HEK293T (cell line): Measurements from ENCODE around the gene FNBP1L.

Experiments
- CTCF ChIA-PET: fragments of 350-600 bp; formaldehyde crosslinking; extraction: SDS; loops from one replicate; lab custom pipeline; 2021; ENCODE audit warnings: antibody characterized with exemption, inconsistent platforms; lab: Yijun Ruan, JAX
- POLR2A ChIA-PET: fragments of 350-600 bp; formaldehyde crosslinking; extraction: SDS; loops from one replicate; lab custom pipeline; 2020; ENCODE audit warnings: antibody characterized with exemption, inconsistent platforms; lab: Yijun Ruan, JAX
- DNase-seq: peaks from one replicate; pipeline ENCODE4 v3.0.0; 2012; ENCODE audit warnings: mixed read lengths; ENCODE audit errors: extremely low spot score
- ARNT ChIP-seq: fragments of 450-650 bp; IDR thresholded peaks from 2 replicates; pipeline ENCODE4 v1.6.1; 2017; ENCODE audit warnings: mild to moderate bottlenecking
- BHLHE40 ChIP-seq: fragments of 450-650 bp; IDR thresholded peaks from 2 replicates; pipeline ENCODE4 v1.6.1; 2016; ENCODE audit warnings: mild to moderate bottlenecking, moderate library complexity, borderline replicate concordance
- CTBP1 ChIP-seq: fragments of 450-650 bp; IDR thresholded peaks from 2 replicates; pipeline ENCODE4 v1.6.1; 2016; ENCODE audit warnings: borderline replicate concordance
- ELF4 ChIP-seq: fragments of 450-650 bp; IDR thresholded peaks from 2 replicates; pipeline ENCODE4 v1.6.1; 2017; ENCODE audit warnings: antibody characterized with exemption
- FOXA1 ChIP-seq: fragments of 450-650 bp; IDR thresholded peaks from 2 replicates; pipeline ENCODE4 v1.6.1; 2016; ENCODE audit warnings: mild to moderate bottlenecking
- FOXK2 ChIP-seq: fragments of 450-650 bp; IDR thresholded peaks from 2 replicates; pipeline ENCODE4 v1.6.1; 2016; ENCODE audit warnings: mild to moderate bottlenecking
- FOXM1 ChIP-seq: fragments of 450-650 bp; IDR thresholded peaks from 2 replicates; pipeline ENCODE4 v1.6.1; 2017; ENCODE audit warnings: mild to moderate bottlenecking, borderline replicate concordance
- HDGF ChIP-seq: fragments of 450-650 bp; IDR thresholded peaks from 2 replicates; pipeline ENCODE4 v1.6.1; 2017; ENCODE audit warnings: antibody characterized with exemption, borderline replicate concordance
- L3MBTL2 ChIP-seq: fragments of 450-650 bp; conservative IDR thresholded peaks from 2 replicates; pipeline ENCODE4 v1.6.1; 2016; ENCODE audit warnings: mild to moderate bottlenecking
- LEF1 ChIP-seq: fragments of 450-650 bp; IDR thresholded peaks from 2 replicates; pipeline ENCODE4 v1.6.1; 2017; ENCODE audit warnings: mild to moderate bottlenecking, borderline replicate concordance
- NFRKB ChIP-seq: fragments of 450-650 bp; IDR thresholded peaks from 2 replicates; pipeline ENCODE4 v1.6.1; 2016; ENCODE audit warnings: mild to moderate bottlenecking, moderate library complexity
- PKNOX1 ChIP-seq: fragments of 450-650 bp; IDR thresholded peaks from 2 replicates; pipeline ENCODE4 v1.6.1; 2016
- SP1 ChIP-seq: fragments of 450-650 bp; IDR thresholded peaks from 2 replicates; pipeline ENCODE4 v1.6.1; 2017
- SUZ12 ChIP-seq: fragments of 450-650 bp; IDR thresholded peaks from 2 replicates; pipeline ENCODE4 v1.6.1; 2016; ENCODE audit warnings: mild to moderate bottlenecking
- TARDBP ChIP-seq: fragments of 450-650 bp; IDR thresholded peaks from 2 replicates; pipeline ENCODE4 v1.6.1; 2016
- ZNF384 ChIP-seq: fragments of 450-650 bp; IDR thresholded peaks from 2 replicates; pipeline ENCODE4 v1.6.1; 2016

The FNBP1L gene

GRCh38 chr1:93528412-93528811, 80.5 kb downstream of the FNBP1L start:
- no peak for DNase-seq
- ChIA-PET POLR2A (no interaction called here), CTCF (no interaction called here)
- TF ChIP-seq PKNOX1 (no peak), TARDBP (no peak), CTBP1 (no peak), ARNT (no peak), FOXK2 (no peak), ZNF384 (no peak), SUZ12 (no peak), L3MBTL2 (no peak), LEF1 (no peak), HDGF (no peak), FOXA1 (no peak)

- no peak for DNase-seq
- POLR2A ChIA-PET = no interaction called here
- CTCF ChIA-PET = no interaction called here
Observed at GRCh38 chr1:93531193-93531592, 83.3 kb downstream of the FNBP1L start.

GRCh38 chr1:93532780-93533378, 85.0 kb downstream of the FNBP1L start:
- DNase-seq = no peak
- POLR2A ChIA-PET = no interaction called here
- TF ChIP-seq LEF1 = no peak
- TF ChIP-seq L3MBTL2 = no peak
- TF ChIP-seq BHLHE40 = no peak
- no peak for TF ChIP-seq ZNF384
- CTCF ChIA-PET = no interaction called here

More at GRCh38 chr1:93531193-93531592, 83.3 kb downstream of the FNBP1L start:
- TF ChIP-seq FOXA1 (no peak), SP1 (no peak), FOXM1 (no peak), NFRKB (no peak), SUZ12 (no peak), ZNF384 (no peak), HDGF (no peak), PKNOX1 (peak; percentile 56), BHLHE40 (no peak)

GRCh38 chr1:93533677-93534076, 85.8 kb downstream of the FNBP1L start:
- POLR2A ChIA-PET = no interaction called here
- no peak for DNase-seq
- CTCF ChIA-PET = no interaction called here
- TF ChIP-seq ZNF384 = no peak
- TF ChIP-seq HDGF = no peak
- TF ChIP-seq ARNT = no peak

- POLR2A ChIA-PET = no interaction called here
- TF ChIP-seq SUZ12 (no peak), ARNT (no peak), FOXK2 (no peak)
- DNase-seq = no peak
- CTCF ChIA-PET = no interaction called here
Observed at GRCh38 chr1:93537396-93537795, 89.5 kb downstream of the FNBP1L start.

GRCh38 chr1:93537924-93538323, 90.0 kb downstream of the FNBP1L start:
- CTCF ChIA-PET = no interaction called here
- POLR2A ChIA-PET = no interaction called here
- TF ChIP-seq BHLHE40 = no peak
- no peak for TF ChIP-seq TARDBP
- TF ChIP-seq FOXA1 = no peak
- TF ChIP-seq L3MBTL2 = no peak
- no peak for TF ChIP-seq LEF1
- no peak for TF ChIP-seq HDGF
- no peak for TF ChIP-seq ZNF384
- TF ChIP-seq CTBP1 = no peak
- no peak for TF ChIP-seq NFRKB
- no peak for TF ChIP-seq ELF4
- no peak for TF ChIP-seq PKNOX1
- TF ChIP-seq SUZ12 = no peak
- TF ChIP-seq FOXM1 = no peak
- DNase-seq = no peak

- no peak for DNase-seq
- ChIA-PET POLR2A (no interaction called here), CTCF (no interaction called here)
- TF ChIP-seq L3MBTL2 (no peak), TARDBP (no peak), FOXK2 (no peak), NFRKB (no peak), LEF1 (no peak), SUZ12 (no peak), ZNF384 (no peak), PKNOX1 (no peak), ELF4 (no peak)
Observed at GRCh38 chr1:93541045-93541444, 93.1 kb downstream of the FNBP1L start.
